ENCODE measurements around the gene PFDN6.

- TF ChIP-seq CTCF (conservative IDR thresholded peaks at IDR 0.05; ENCODE audit: low read depth, low read length) (no peak), EZH2 (IDR thresholded peaks at IDR 0.05; ENCODE audit: low read length, unreplicated experiment) (no peak)
These were observed at the start of gene PFDN6, which contains the start of gene WDR46 for GRCh38 chr6:33288921-33289783.
